H9 (cell line): ENCODE data around the gene ABCF2. TPM values are rescaled to one million over a fixed set of nuclear protein-coding genes. Genes with fewer than 3 reads are reported as not detected.

Source experiments
- DNase-seq: peaks from one replicate; pipeline ENCODE4 v3.0.0-alpha.2; 2017
- H2AFZ ChIP-seq: one replicate; pipeline ENCODE4 v1.6.1; 2013; ENCODE audit warnings: mild to moderate bottlenecking, low read length, control low read depth, moderate library complexity
- H2AK5ac ChIP-seq: 2 replicates; pipeline ENCODE4 v1.6.1; 2013; ENCODE audit warnings: low read length, control low read depth, mixed read lengths; ENCODE audit not compliant: insufficient read length
- H2BK120ac ChIP-seq: one replicate; pipeline ENCODE4 v1.6.1; 2013; ENCODE audit warnings: low read depth, mild to moderate bottlenecking, low read length, control low read depth, inconsistent platforms; ENCODE audit not compliant: poor library complexity, severe bottlenecking
- H2BK12ac ChIP-seq: 2 replicates; pipeline ENCODE4 v1.6.1; 2013; ENCODE audit warnings: low read length, control low read depth, mixed read lengths, low read depth; ENCODE audit not compliant: insufficient read length
- H2BK15ac ChIP-seq: 2 replicates; pipeline ENCODE4 v1.6.1; 2013; ENCODE audit warnings: low read depth, low read length, control low read depth
- H2BK20ac ChIP-seq: one replicate; pipeline ENCODE4 v1.6.1; 2013; ENCODE audit warnings: low read depth, mild to moderate bottlenecking, low read length, control low read depth, inconsistent platforms; ENCODE audit not compliant: poor library complexity, severe bottlenecking
- H2BK5ac ChIP-seq: 2 replicates; pipeline ENCODE4 v1.6.1; 2013; ENCODE audit warnings: low read length, control low read depth, mixed read lengths; ENCODE audit not compliant: insufficient read length
- H3K14ac ChIP-seq: 2 replicates; pipeline ENCODE4 v1.6.1; 2013; ENCODE audit warnings: low read length, control low read depth; ENCODE audit not compliant: insufficient read depth
- H3K18ac ChIP-seq: 2 replicates; pipeline ENCODE4 v1.6.1; 2013; ENCODE audit warnings: low read depth, mild to moderate bottlenecking, mixed read lengths, low read length, control low read depth; ENCODE audit not compliant: insufficient read length
- H3K23ac ChIP-seq: 2 replicates; pipeline ENCODE4 v1.6.1; 2013; ENCODE audit warnings: low read length, control low read depth, mixed read lengths, low read depth; ENCODE audit not compliant: insufficient read length
- H3K23me2 ChIP-seq: 2 replicates; pipeline ENCODE4 v1.6.1; 2013; ENCODE audit warnings: low read depth, mild to moderate bottlenecking, mixed read lengths, low read length, control low read depth; ENCODE audit not compliant: insufficient read length, poor library complexity, severe bottlenecking
- H3K27ac ChIP-seq: 2 replicates; pipeline ENCODE4 v1.5.1; 2013; ENCODE audit warnings: low read length, control low read depth, mixed read lengths, low read depth; ENCODE audit not compliant: insufficient read length
- H3K27me3 ChIP-seq: 2 replicates; pipeline ENCODE4 v1.6.1; 2013; ENCODE audit warnings: low read length, control low read depth, inconsistent platforms; ENCODE audit not compliant: insufficient read depth
- H3K4ac ChIP-seq: 2 replicates; pipeline ENCODE4 v1.6.1; 2013; ENCODE audit warnings: low read depth, mild to moderate bottlenecking, control low read depth, inconsistent platforms, low read length, moderate library complexity
- H3K4me1 ChIP-seq: 2 replicates; pipeline ENCODE4 v1.6.1; 2013; ENCODE audit warnings: low read length, control low read depth, inconsistent platforms; ENCODE audit not compliant: insufficient read depth
- H3K4me2 ChIP-seq: 2 replicates; pipeline ENCODE4 v1.6.1; 2013; ENCODE audit warnings: low read length, control low read depth, mixed read lengths; ENCODE audit not compliant: insufficient read length, insufficient read depth
- H3K56ac ChIP-seq: 2 replicates; pipeline ENCODE4 v1.6.1; 2013; ENCODE audit warnings: low read depth, mild to moderate bottlenecking, mixed read lengths, low read length, control low read depth; ENCODE audit not compliant: insufficient read length
- H3K79me1 ChIP-seq: 2 replicates; pipeline ENCODE4 v1.6.1; 2013; ENCODE audit warnings: low read depth, mild to moderate bottlenecking, moderate library complexity, low read length, control low read depth, inconsistent platforms; ENCODE audit not compliant: insufficient read depth, poor library complexity, severe bottlenecking
- H3K79me2 ChIP-seq: 2 replicates; pipeline ENCODE4 v1.6.1; 2013; ENCODE audit warnings: low read length, control low read depth, inconsistent platforms; ENCODE audit not compliant: insufficient read depth
- H3K9ac ChIP-seq: 2 replicates; pipeline ENCODE4 v1.6.1; 2013; ENCODE audit warnings: low read length, control low read depth, mixed read lengths; ENCODE audit not compliant: insufficient read length; ENCODE audit errors: extremely low read depth
- H3K9me3 ChIP-seq: one replicate; pipeline ENCODE4 v1.6.1; 2013; ENCODE audit warnings: low read depth, low read length, inconsistent platforms; ENCODE audit not compliant: control insufficient read depth
- H3T11ph ChIP-seq: one replicate; pipeline ENCODE4 v1.6.1; 2013; ENCODE audit warnings: mild to moderate bottlenecking, low read length, control low read depth, inconsistent platforms
- H4K20me1 ChIP-seq: one replicate; pipeline ENCODE4 v1.6.1; 2013; ENCODE audit not compliant: control insufficient read depth, insufficient read length, insufficient read depth
- H4K5ac ChIP-seq: 2 replicates; pipeline ENCODE4 v1.6.1; 2013; ENCODE audit warnings: low read depth, mild to moderate bottlenecking, mixed read lengths, low read length, control low read depth; ENCODE audit not compliant: insufficient read length
- H4K8ac ChIP-seq: replicated peaks from 2 replicates; pipeline ENCODE4 v1.6.1; 2013; ENCODE audit warnings: low read length, control low read depth, mixed read lengths, low read depth; ENCODE audit not compliant: insufficient read length
- H4K91ac ChIP-seq: 2 replicates; pipeline ENCODE4 v1.6.1; 2013; ENCODE audit warnings: low read depth, mild to moderate bottlenecking, moderate library complexity, mixed read lengths, low read length, control low read depth; ENCODE audit not compliant: insufficient read length
- H3K27ac Mint-ChIP-seq, 3 experiments: 2 replicates in 2 of 3; 3 replicates in 1 of 3; pipeline ENCODE4 v1.8.0; 2020 to 2021; ENCODE audit warnings: mixed read lengths in 3 of 3, mild to moderate bottlenecking in 1 of 3, moderate library complexity in 1 of 3
- H3K27me3 Mint-ChIP-seq: 2 replicates; pipeline ENCODE4 v1.8.0; 2021; ENCODE audit warnings: low read depth, mild to moderate bottlenecking, moderate library complexity, mixed read lengths
- H3K36me3 Mint-ChIP-seq, 3 experiments: 2 replicates in 2 of 3; 3 replicates in 1 of 3; pipeline ENCODE4 v1.8.0; 2020 to 2021; ENCODE audit warnings: low read depth in 3 of 3, mixed read lengths in 3 of 3; ENCODE audit not compliant: insufficient read depth in 1 of 3
- H3K4me1 Mint-ChIP-seq, 2 experiments: 2 replicates each; pipeline ENCODE4 v1.8.0; 2020; ENCODE audit warnings: mixed read lengths in 2 of 2
- H3K4me3 Mint-ChIP-seq, 2 experiments: 2 replicates in 1 of 2; 3 replicates in 1 of 2; pipeline ENCODE4 v1.8.0; 2020 to 2021; ENCODE audit warnings: mild to moderate bottlenecking in 2 of 2, mixed read lengths in 2 of 2, moderate library complexity in 1 of 2
- H3K9me3 Mint-ChIP-seq, 2 experiments: 2 replicates in 1 of 2; 3 replicates in 1 of 2; pipeline ENCODE4 v1.8.0; 2020; ENCODE audit warnings: mild to moderate bottlenecking in 2 of 2, mixed read lengths in 2 of 2, moderate library complexity in 1 of 2
- CTCF ChIP-seq: fragments of 200-600 bp; sonication (generic); conservative IDR thresholded peaks from 3 replicates; pipeline ENCODE4 v1.8.0; 2021; ENCODE audit warnings: antibody characterized with exemption, mild to moderate bottlenecking
- WGBS: extraction: QIAGEN DNeasy Blood & Tissue Kit; methylation state at CpG from one replicate; pipeline ENCODE4 v1.1.7; 2013; ENCODE audit warnings: missing lambda C conversion rate, low lambda C conversion rate, mixed read lengths; ENCODE audit not compliant: insufficient read length; ENCODE audit errors: extremely low coverage; 5-methylcytosine and 5-hydroxymethylcytosine counted together
- total RNA-seq: library from RNA; stranded (reverse); gene quantifications from 2 replicates; pipeline ENCODE4 v1.2.1, GENCODE V29; 2021

The ABCF2 gene
- total RNA-seq, 1 experiment from 2014 or later, result 70.1 TPM

GRCh38 chr7:151229249-151229648, 2.2 kb upstream of the ABCF2 start:
- no peak for DNase-seq
- H3K18ac ChIP-seq, result no peak overlapping the region
- no peak overlapping the region for H3K9ac ChIP-seq
- H2BK5ac ChIP-seq, result no peak overlapping the region
- peaks cover 9% of the 10 kb centered on the region; the same call in 1 of the 2 replicates for H3K79me2 ChIP-seq
- Mint-ChIP-seq H3K36me3 (peaks cover 10 to 21% (median 14%) of the 10 kb centered on the region in 3 experiments; a peak in 6 of 7 replicates), H3K4me1 (peaks cover 40 to 44% of the 10 kb centered on the region in 2 experiments), H3K27me3 (no peaks in the 10 kb centered on the region; the same call in 1 of the 2 replicates), H3K4me3 (no peak overlapping the region), H3K27ac (no peak overlapping the region), H3K9me3 (no peaks in the 10 kb centered on the region)
- no peak overlapping the region for H3K4ac ChIP-seq
- no peak overlapping the region for H3K14ac ChIP-seq
- H3K27ac ChIP-seq, result no peak overlapping the region
- H4K5ac ChIP-seq, result no peak overlapping the region
- H3K79me1 ChIP-seq, result no peaks in the 10 kb centered on the region
- H2BK12ac ChIP-seq, result no peak overlapping the region
- no peaks in the 10 kb centered on the region for H4K20me1 ChIP-seq
- H3K23ac ChIP-seq, result no peak overlapping the region
- no peak for TF ChIP-seq CTCF
- no peak overlapping the region for H2BK120ac ChIP-seq
- H2BK20ac ChIP-seq, result no peak overlapping the region
- no peaks in the 10 kb centered on the region; the same call in 1 of the 2 replicates for H3K4me1 ChIP-seq
- H4K8ac ChIP-seq, result no peak overlapping the region
- H2AK5ac ChIP-seq, result no peak overlapping the region
- no peak overlapping the region for H2AFZ ChIP-seq
- H3K4me2 ChIP-seq, result no peak overlapping the region
- no peak overlapping the region for H2BK15ac ChIP-seq
- H3K9me3 ChIP-seq, result no peaks in the 10 kb centered on the region
- H3K56ac ChIP-seq, result no peak overlapping the region
- no peak overlapping the region for H4K91ac ChIP-seq
- peaks cover 16% of the 10 kb centered on the region for H3K23me2 ChIP-seq
- WGBS, result no CpG with 5 or more reads among the region's 10 CpGs
- no peaks in the 10 kb centered on the region for H3K27me3 ChIP-seq
- H3T11ph ChIP-seq, result no peak overlapping the region
